Tibial nerve (tissue), 4 donors: ENCODE results near the gene LARP7.

Experiments used
- CTCF ChIP-seq, 5 experiments: fragments of 200-600 bp in 3 of 5; fragments of 450-650 bp in 2 of 5; sonication (generic) in 3 of 5; IDR thresholded peaks; one replicate each; pipeline ENCODE4 v1.5.1; 2016 to 2019; ENCODE audit warnings: antibody characterized with exemption in 5 of 5, mild to moderate bottlenecking in 3 of 5, moderate library complexity in 2 of 5
- EP300 ChIP-seq, 2 donors: sonication (generic); formaldehyde crosslinking; IDR thresholded peaks; one replicate each; pipeline ENCODE4 v1.6.1; 2017; ENCODE audit warnings: antibody characterized with exemption in 2 of 2, mild to moderate bottlenecking in 1 of 2
- POLR2A ChIP-seq, 2 donors: fragments of 450-650 bp; IDR thresholded peaks; one replicate each; pipeline ENCODE4 v1.6.1; 2017; ENCODE audit warnings: antibody characterized with exemption in 2 of 2, mild to moderate bottlenecking in 2 of 2, moderate library complexity in 2 of 2

- TF ChIP-seq CTCF (IDR thresholded peaks at IDR 0.05): no peak
- TF ChIP-seq POLR2A (IDR thresholded peaks at IDR 0.05): no peak
- no peak for TF ChIP-seq EP300 (IDR thresholded peaks at IDR 0.05)
These were observed 8.8 kb downstream of the LARP7 start for GRCh38 chr4:112645541-112646329.
